ENCODE results near the gene LAMP5.

GRCh38 chr20:9577397-9577796, 63.0 kb downstream of the LAMP5 start:
- TF ChIP-seq, protein P1, sequence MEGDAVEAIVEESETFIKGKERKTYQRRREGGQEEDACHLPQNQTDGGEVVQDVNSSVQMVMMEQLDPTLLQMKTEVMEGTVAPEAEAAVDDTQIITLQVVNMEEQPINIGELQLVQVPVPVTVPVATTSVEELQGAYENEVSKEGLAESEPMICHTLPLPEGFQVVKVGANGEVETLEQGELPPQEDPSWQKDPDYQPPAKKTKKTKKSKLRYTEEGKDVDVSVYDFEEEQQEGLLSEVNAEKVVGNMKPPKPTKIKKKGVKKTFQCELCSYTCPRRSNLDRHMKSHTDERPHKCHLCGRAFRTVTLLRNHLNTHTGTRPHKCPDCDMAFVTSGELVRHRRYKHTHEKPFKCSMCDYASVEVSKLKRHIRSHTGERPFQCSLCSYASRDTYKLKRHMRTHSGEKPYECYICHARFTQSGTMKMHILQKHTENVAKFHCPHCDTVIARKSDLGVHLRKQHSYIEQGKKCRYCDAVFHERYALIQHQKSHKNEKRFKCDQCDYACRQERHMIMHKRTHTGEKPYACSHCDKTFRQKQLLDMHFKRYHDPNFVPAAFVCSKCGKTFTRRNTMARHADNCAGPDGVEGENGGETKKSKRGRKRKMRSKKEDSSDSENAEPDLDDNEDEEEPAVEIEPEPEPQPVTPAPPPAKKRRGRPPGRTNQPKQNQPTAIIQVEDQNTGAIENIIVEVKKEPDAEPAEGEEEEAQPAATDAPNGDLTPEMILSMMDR (IDR thresholded peaks at IDR 0.05; ENCODE audit: insufficient read depth, low read length, poor library complexity, severe bottlenecking): no peak
- TF ChIP-seq EZH2phosphoT487 (conservative IDR thresholded peaks at IDR 0.05; ENCODE audit: low read length): no peak

All from SU-DHL-6 (cell line).